Cardiac fibroblast (primary cell): ENCODE data around the gene ELP4.

Experiments used
- DNase-seq, 2 donors: peaks; one replicate each; pipeline versions ENCODE4 v3.0.0 to v3.0.0-alpha.2; 2010; ENCODE audit warnings: low read depth in 2 of 2
- H3K4me3 ChIP-seq, 2 donors: replicated peaks in 1 of 2; 1 replicate in 1 of 2; 2 replicates in 1 of 2; pipeline ENCODE4 v1.5.1; 2011; ENCODE audit warnings: low read depth in 2 of 2, low read length in 2 of 2, mild to moderate bottlenecking in 2 of 2, moderate library complexity in 1 of 2
- CTCF ChIP-seq: IDR thresholded peaks from one replicate; pipeline ENCODE4 v1.5.1; 2011; ENCODE audit warnings: low read depth, mild to moderate bottlenecking, low read length, inconsistent platforms

Gene ELP4

GRCh38 chr11:31786996-31787685, 277.6 kb downstream of the ELP4 start:
- no peak for TF ChIP-seq CTCF
- H3K4me3 ChIP-seq: no peak overlapping the region
- DNase-seq: no peak

GRCh38 chr11:31788085-31788484, 278.5 kb downstream of the ELP4 start:
- no peak for DNase-seq
- TF ChIP-seq CTCF: no peak

GRCh38 chr11:31790649-31791048, 281.1 kb downstream of the ELP4 start:
- DNase-seq: no peak
- no peak overlapping the region for H3K4me3 ChIP-seq
- no peak for TF ChIP-seq CTCF

More at GRCh38 chr11:31788085-31788484, 278.5 kb downstream of the ELP4 start:
- no peak overlapping the region for H3K4me3 ChIP-seq

- H3K4me3 ChIP-seq: no peak overlapping the region
- DNase-seq: no peak
- no peak for TF ChIP-seq CTCF
Observed at GRCh38 chr11:31792036-31792435, 282.5 kb downstream of the ELP4 start.

- no peak for DNase-seq
- H3K4me3 ChIP-seq: no peak overlapping the region
- TF ChIP-seq CTCF: no peak
Observed at GRCh38 chr11:31792456-31792855, 282.9 kb downstream of the ELP4 start.

- no peak for DNase-seq
- TF ChIP-seq CTCF: no peak
- H3K4me3 ChIP-seq: no peak overlapping the region
Observed at GRCh38 chr11:31793264-31793663, 283.7 kb downstream of the ELP4 start.

GRCh38 chr11:31794548-31794947, 285.0 kb downstream of the ELP4 start:
- no peak overlapping the region for H3K4me3 ChIP-seq
- no peak for DNase-seq
- TF ChIP-seq CTCF: no peak
